GM10847 (cell line): ENCODE results near the gene ARMH3.

Experiments used
- POLR2A ChIP-seq: IDR thresholded peaks from 2 replicates; pipeline ENCODE4 v1.6.1; 2011; ENCODE audit not compliant: insufficient read length; ENCODE audit errors: extremely low read depth

ARMH3 gene

DNA sequence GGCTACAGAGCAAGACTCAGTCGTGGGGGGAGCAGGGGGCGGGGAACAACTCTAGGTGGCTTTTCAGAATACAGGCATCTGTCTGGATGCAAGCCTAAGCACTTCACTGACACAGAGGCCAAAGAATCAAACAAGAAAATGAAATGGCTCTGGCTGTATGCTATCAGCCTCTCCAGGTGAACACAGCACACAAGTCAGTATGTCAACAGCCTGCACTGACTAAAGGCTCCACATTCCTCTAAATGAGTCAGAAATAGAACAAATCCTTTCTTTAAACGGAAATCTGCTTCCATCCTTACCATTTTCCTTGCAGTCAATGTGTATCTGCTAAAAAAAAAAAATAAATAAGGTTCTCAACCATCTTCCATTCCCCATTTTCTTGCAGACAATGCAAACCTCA, 88.3 kb downstream of the ARMH3 start:
- no peak for TF ChIP-seq POLR2A

GRCh38 chr10:101967119-101967518, 88.9 kb downstream of the ARMH3 start:
- TF ChIP-seq POLR2A, result no peak

DNA sequence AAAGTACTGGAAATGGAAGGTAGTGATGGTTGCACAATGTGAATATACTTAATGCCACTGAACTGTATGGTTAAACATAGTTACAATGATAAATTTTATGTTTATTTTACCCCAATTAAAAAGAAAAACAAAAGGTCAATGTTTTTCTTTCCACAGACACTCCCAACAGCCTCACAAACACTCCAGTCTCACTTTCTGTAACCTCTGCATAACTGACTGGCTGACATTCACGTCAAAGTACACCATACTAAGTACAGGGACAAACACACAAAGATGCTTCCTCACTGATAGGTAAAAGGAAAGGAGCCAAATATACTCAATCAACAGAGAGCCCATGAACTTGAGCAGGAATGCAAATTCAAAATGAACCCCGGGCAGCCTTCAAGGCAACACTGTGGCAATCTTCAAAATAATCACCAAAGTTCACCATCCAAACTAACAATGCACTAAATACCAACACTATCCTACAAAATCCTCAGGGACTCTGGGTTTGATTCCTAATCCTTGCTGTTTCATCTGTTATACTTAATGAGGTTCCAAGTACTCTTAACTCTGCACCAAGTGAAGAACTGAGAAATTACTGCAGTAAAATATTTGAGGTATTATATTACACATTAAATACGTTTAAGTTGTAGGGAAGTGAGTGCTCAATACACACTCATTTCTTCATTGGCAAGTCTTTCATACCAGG, 90.8 kb downstream of the ARMH3 start:
- TF ChIP-seq POLR2A, result no peak

DNA sequence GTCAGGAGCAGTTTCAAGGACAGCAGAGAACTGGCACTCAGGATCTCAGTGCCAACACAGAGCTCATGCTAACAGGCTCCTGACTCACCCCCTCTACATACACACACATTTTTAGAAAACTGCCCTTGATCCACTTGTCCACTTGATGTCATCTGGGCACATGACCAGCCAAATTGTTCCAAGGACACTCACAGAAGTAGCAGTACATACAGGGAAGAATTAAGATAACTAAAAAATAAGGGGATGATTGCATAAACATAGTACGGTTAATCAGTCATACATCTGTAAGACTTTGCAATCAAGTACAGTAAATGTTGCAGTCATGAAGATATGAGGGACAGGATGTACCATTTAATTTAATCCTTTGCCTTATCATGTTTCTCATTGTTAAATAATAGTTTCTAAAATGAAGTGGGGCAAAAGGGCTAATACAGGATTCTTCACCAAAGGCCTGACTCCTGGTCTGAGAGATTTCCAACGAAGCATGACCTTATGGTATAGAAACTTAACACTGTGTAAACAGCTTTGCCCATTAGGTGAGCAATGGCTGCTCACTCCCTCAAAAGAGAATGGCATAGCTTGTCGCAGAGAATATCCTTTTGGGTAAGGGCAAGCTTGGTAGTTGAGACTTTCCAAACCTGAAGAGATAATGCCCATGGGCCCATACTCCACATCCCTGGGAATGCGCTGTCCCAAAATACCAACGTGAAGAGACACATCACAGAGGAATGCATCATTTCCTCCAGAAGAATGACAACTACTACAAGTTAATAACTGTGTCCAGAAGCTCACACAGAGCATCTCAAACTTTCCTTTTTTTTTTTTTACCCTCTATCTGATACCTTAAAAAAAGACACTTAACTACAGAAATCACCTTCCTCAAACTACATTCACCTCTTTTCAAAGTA, 94.1 kb downstream of the ARMH3 start:
- TF ChIP-seq POLR2A, result no peak

- no peak for TF ChIP-seq POLR2A
These were observed 95.0 kb downstream of the ARMH3 start for GRCh38 chr10:101960879-101961395.

DNA sequence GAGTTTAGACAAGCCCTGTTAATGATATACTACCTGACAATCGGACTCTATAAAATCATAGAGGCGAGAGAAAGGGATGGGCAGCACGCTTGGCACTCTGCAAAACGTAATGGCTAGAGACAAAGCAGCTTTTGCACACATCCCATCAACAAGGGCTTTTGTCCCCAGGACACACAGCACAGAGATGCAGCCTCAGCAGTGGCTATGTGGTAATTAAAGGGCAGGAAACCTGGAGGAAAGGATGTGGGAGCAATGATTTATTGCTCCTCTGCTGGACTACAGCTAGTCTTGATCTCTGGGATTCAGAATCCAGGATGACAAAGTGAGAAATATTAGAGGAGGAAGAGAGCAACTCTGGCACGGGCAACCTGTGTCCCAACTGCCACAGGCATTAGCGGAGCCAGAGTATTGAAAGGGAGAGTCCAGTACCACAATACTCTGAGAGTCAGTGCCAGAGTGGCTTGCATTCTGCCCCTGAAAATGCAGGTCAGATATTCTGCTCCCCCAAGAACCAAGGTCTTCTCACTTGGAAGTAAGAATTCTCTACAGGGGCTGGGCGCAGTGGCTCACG, 96.5 kb downstream of the ARMH3 start:
- TF ChIP-seq POLR2A, result no peak

DNA sequence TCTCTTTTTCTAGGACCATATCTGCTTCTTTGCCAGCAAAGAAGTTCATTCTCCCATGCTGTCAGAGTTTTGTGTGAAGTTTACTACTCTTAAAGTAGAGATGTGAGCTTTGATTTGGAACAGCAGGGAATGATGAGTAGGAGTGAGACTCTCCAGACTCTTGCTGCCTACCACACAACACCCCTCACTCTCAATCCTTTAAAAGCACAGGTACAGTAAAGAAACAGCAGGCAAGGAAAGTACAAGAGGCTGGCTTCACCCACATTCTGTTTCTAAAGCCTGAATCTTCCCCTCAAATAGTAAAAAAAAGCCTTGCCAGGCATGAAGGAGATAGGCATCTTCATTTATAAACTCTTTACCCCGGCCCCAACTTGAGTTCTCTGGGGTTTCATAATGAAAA, 97.3 kb downstream of the ARMH3 start:
- no peak for TF ChIP-seq POLR2A

DNA sequence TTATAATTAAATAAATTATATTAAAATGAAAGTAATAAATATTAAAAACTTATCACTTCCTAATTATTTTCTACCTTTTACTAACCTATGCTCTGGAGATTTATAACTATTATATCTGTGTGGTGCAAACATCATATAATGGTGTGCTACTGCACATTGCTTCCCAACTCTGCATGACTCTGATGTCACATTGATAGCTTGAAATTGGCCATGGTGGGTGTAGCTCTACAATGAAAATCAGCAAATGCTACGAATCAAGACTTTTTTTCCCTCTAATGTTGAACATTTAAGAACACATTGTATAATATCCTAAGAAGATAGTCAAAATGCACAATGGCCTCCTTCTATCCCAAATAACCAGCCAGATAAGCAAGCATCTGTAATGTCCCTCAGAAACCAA, 99.1 kb downstream of the ARMH3 start:
- no peak for TF ChIP-seq POLR2A

GRCh38 chr10:101956117-101956516, 99.9 kb downstream of the ARMH3 start:
- TF ChIP-seq POLR2A, result no peak

GRCh38 chr10:101952191-101952590, 103.8 kb downstream of the ARMH3 start:
- TF ChIP-seq POLR2A, result no peak

DNA sequence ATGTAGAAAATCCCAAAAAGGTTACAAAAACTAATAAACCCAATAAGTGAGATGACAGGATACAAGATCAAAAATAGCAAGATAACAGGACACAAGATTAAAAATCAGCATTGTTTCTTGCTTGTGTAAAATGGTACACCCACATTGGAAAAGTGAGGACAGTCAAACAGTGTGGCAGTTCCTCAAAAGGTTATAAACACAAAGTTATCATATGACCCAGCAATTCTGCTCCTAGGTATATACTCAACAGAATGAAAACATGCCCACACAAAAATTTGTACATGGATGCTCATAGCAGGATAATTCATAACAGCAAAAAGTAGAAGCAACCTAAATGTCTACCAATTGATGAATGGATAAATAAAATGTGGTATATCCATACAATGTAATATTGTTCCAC, 105.8 kb downstream of the ARMH3 start:
- TF ChIP-seq POLR2A, result no peak

GRCh38 chr10:101941871-101942270, 114.1 kb downstream of the ARMH3 start:
- no peak for TF ChIP-seq POLR2A

DNA sequence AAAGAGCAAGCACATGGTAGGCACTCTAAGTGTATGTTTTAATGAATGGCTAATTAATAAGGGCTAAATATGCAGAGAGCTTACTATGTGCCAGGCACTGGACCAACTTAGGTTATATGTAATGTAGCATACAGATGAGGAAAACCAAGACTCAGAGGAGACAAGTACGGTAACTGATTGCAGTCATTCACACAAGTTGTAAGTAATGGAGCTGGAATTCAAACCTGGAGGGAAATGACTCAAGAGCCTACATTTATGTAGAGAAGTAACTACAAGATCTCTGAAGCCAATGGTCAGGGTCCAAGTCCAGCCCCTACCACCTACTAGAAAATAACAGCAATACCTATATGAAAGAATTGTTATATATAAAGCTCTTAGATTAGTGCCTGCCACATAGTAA, 115.1 kb downstream of the ARMH3 start:
- no peak for TF ChIP-seq POLR2A

DNA sequence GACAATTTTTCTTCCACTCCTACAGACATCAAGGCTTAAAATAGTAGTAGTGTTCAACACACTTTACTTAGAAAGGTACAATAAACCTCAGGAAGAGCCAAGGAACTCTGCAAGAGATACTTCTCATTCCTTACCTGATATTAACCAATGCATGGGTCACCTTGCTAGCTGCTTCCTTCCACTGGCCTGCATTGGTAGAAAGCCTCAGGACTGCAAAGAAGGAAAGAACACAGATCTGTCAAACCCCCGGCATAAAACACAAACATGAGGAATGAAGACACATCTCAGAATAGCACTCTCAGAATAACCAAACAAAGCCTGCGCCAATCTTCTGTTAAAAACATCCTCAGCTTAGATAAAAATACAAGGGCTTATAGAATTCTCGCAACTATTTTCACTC, 116.2 kb downstream of the ARMH3 start:
- no peak for TF ChIP-seq POLR2A

DNA sequence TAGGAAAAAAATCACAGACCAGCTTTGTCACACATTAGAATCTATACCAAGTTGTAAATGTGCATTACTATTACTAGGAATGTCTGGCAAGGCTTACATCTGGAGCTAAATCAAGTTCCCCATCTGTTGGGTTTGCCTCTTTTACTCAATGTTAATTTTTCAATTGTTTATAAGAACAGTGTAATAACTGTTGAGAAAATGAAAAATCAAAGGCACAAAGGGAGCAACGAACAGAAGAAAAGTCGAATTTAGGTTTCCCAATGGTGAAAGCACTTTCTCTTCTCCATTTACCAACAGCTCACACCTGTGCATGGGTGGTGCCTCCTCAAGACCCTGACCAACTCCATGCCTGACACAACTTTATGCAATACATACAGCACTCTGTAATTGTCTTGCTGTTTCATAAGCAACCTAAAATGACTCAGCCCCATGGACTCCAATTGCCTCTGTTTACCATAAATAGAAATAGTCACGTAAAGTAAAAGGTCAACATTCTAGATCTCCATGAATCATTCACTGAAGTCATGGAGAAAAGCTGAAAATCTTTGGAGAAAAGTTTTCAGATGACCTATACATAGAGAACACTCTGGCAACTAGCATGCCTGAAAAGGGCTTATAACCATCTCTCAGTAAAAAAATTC, 116.8 kb downstream of the ARMH3 start:
- TF ChIP-seq POLR2A, result no peak

DNA sequence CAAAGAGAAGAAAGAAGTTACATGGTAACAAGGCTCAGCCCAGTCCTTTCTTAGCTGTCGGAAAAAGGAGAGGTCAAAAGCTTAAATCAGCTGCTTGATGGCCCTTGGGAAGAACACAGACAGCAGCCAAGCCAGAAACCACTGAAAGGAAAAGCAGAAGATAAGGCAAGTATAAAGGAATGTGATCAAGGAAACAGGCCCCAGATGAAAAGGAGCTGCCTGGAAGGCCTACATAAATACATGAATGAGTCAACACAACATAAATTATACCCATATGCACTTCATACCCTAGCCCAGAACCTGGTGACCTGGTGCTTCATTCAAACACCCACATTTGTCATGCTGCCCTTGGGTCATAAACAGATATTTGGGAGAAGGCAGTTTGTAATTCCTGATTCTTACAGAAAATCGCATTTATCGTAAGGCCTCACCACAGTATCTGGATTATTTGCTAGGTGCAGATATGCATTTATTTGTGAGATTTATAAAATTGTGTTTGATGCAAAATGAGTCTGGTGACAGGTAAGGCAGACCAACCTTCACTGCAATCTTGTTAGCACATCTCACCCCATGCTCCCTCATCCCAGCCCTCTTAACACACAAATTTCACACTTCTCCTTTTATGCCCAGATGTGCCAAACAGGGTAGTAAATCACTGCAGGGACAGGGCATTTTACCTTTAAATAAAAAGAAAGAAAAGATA, 117.5 kb downstream of the ARMH3 start:
- no peak for TF ChIP-seq POLR2A
